Sigmoid colon (tissue), 4 donors: ENCODE data around the gene TPCN1.

Experiments
- POLR2A ChIP-seq, 2 donors: fragments of 450-650 bp; IDR thresholded peaks; one replicate each; pipeline ENCODE4 v1.6.1; 2016; ENCODE audit warnings: antibody characterized with exemption in 2 of 2, mild to moderate bottlenecking in 2 of 2, moderate library complexity in 2 of 2
- POLR2AphosphoS5 ChIP-seq, 4 donors: sonication (generic); formaldehyde crosslinking; IDR thresholded peaks; one replicate each; pipeline ENCODE4 v1.6.1; 2017; ENCODE audit warnings: antibody characterized with exemption in 4 of 4

DNA sequence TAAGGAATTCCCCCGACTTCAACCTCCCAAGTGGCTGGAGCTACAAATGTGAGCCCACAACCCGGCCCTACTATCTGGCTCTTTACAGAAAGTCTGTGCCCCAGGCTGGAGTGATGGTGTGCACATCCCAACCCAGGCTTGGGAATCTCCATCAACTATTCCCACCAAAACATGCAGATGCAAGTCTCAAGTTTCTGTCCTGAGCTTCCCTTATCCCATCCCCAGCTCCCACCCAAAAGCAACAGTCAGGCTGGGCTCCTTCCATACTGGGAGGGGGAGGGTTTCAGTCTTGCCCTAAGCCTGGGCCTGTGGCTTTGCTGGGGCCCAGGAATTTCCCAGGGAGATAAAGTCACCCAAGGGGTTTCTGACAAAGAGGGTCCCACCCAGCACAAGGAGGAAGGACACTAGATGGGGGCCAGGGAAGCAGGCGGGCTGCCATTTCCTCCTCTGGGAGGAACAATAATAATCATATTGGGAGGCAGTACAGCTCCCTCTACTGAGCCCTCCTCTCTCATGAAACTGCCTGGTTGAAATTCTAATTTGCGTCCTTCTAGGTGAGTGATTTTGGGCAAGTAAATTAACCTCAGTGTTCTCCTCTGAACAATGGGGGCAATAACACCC, 105.6 kb downstream of the TPCN1 start:
- TF ChIP-seq POLR2A (IDR thresholded peaks at IDR 0.05) (no peak), POLR2AphosphoS5 (IDR thresholded peaks at IDR 0.05) (no peak)
